PC-9 (cell line): Measurements from ENCODE around the gene PAF1.

Experiments used
- CTCF ChIP-seq: fragments of 200-600 bp; sonication (generic); conservative IDR thresholded peaks from 2 replicates; pipeline ENCODE4 v1.6.1; 2017; ENCODE audit warnings: mixed run types, antibody characterized with exemption, mild to moderate bottlenecking, moderate library complexity
- EZH2 ChIP-seq: fragments of 200-600 bp; sonication (generic); IDR thresholded peaks from 2 replicates; pipeline ENCODE4 v1.8.0; 2017; ENCODE audit warnings: antibody characterized with exemption, low read depth

DNA sequence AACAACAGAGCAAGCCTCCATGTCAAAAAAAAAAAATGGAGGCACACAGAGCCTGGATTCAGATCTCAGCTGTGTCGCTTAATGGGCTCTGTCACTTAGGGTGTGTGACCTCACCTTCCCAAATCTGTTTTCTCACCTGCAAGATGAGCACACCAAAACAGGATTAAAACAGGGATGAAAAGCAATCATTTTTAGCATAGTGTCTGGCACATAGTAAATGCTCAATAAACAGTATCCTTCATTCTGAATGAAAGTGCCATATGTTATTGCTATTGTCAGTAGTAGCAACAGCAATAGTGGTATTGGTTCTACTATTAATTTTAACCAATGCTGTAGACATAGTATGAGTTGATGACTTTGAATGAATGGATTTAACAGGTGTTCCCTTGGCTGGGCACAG is 25.4 kb downstream of the PAF1 start:
- no peak for TF ChIP-seq EZH2
- TF ChIP-seq CTCF: no peak
